Hindlimb muscle (tissue), 1 donor: ENCODE results near the gene OPCML. TPM values are rescaled to one million over a fixed set of nuclear protein-coding genes. Genes with fewer than 3 reads are reported as not detected.

Experiments
- DNase-seq: peaks from one replicate; pipeline ENCODE4 v3.0.0-alpha.2; 2013
- polyA plus RNA-seq: library from polyadenylated mRNA; unstranded; fragments of 120-200 nt; gene quantifications from one replicate; pipeline ENCODE4 v1.2.1, GENCODE V29; 2013; ENCODE audit not compliant: insufficient read length

The OPCML gene
- polyA plus RNA-seq, 1 donor, result 1.1 TPM

DNA sequence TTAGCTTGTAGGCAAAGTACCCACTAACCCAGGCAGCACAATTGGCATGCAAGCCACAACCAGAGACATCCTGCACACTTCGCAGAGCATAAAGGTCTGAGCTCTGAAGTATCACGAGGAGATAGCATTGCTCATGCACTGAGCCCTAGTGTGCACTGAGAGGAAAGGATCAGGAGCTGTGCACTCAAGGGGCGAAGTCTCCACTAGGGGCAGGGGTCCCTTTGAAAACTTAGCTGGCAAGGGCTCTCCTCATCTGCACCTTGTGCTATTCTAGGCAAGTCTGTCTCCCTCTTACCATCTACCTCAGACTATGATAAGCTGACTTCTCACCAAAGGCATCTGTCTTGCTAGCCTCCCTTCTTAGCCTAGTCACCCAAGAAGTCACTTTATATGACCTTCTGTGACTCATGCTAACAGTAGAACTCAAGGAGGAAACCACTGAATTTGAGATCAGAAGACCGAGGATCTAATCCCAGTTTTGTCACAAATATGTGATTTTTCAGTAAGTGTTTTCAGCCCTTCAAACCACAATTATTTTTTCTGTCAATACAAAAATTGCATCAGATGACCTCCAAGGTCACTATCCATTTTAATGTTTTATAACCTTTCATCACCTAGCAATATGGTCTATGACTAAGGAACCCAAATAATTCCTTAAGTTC lies 1083.8 kb downstream of the OPCML start:
- DNase-seq, result no peak

DNA sequence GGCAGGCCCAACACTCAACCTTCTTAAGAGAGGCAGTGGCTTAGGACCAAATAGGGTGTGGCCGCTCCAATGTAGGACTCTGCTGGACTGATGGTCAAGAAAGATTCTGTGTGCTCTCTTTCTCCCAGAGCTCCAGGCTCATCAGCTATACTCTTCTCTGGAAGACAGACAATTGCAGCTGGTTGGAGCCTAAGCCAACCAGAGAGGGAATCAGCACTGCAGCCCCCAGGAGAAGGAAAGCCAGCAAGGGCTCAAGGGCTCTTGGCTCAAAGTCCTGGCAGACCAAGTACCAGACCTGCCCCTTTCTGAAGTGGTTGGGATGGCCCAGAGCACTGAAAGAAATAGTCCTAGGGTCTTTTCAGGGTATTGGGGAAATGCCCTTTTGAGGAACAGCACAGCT lies 1084.5 kb downstream of the OPCML start:
- no peak for DNase-seq

DNA sequence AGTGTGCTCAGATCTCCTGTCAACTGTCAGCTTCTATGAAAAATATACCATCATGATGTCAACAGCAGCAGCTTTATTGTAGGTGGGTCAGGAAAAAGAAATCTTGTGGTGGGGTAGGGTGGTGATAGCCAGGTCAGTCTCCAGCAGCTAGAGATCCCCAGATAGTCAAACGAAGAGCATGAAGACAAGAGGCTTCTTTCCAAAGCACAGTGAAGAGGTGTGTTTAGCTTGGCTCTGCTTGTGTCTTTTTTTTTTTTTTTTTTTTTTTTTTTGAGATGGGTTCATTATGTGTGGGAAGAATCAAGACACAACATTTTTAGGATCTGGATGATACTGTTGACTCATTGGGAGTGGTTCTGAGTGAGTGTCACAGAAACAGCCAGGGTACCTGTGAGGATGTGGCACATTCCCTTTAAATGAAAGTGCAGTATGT lies 1086.4 kb downstream of the OPCML start:
- DNase-seq, result no peak

DNA sequence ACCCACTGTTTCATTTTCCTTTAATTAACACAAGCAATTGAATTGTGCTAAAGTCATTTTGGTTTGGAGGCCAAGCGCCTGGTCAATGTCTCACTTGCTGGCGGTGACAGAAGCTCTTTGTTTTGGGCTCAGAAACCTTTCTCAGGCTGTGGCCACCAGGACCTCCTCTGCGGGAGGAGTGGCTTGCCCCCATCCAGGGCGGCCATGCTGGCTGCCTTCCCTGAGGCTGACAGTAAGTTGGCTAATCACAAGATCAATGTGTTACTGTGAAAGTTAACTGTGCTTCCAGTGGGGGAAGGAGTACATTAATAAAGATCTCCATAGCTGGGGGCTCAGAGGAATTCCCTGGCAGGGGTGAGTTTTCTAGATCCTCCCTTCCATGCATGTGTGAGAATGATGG lies 1087.4 kb downstream of the OPCML start:
- DNase-seq, result no peak

DNA sequence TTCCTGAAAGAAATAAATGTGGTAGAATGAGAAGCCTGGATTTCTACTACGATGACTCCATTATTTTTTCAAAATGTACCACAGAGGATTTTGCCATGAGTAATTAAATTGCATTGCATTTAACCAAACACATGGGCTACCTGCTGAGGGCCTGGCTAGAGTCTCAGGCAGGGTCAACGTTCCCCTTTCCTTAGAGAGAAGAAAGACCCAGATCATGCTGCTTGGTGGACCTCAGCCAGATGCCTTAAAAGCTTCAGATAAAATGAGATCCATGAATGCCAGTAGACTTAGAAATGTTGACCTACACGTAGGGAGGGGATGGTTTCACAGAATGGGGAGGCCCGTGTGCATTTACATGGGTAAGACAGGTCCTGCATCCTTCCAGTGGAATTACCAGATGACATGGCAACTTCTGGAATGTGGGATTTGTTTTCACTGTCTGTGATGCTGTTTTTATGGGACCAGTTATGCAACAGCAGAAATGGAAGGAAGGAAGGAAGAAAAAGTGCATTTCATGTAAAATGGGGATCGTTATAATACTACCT lies 1092.5 kb downstream of the OPCML start:
- DNase-seq, result no peak

DNA sequence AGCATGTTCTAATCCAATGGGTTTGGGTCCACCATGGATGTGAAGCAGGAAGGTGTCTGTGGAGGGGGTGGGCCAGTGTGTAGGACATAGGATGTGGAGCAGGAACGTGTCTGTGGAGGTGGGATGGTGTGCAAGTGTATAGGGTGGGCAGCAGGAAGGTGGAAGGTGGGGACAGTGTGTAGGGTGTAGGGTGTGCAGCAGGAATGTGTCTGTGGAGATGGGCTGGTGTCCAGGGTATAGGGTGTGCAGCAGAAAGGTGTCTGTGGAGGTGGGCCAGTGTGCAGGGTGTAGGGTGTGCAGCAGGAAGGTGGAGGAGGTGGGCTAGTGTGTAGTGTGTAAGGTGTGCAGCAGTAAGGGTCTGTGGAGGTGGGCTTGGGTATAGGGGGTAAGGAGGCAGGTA lies 1093.9 kb downstream of the OPCML start:
- DNase-seq, result no peak

DNA sequence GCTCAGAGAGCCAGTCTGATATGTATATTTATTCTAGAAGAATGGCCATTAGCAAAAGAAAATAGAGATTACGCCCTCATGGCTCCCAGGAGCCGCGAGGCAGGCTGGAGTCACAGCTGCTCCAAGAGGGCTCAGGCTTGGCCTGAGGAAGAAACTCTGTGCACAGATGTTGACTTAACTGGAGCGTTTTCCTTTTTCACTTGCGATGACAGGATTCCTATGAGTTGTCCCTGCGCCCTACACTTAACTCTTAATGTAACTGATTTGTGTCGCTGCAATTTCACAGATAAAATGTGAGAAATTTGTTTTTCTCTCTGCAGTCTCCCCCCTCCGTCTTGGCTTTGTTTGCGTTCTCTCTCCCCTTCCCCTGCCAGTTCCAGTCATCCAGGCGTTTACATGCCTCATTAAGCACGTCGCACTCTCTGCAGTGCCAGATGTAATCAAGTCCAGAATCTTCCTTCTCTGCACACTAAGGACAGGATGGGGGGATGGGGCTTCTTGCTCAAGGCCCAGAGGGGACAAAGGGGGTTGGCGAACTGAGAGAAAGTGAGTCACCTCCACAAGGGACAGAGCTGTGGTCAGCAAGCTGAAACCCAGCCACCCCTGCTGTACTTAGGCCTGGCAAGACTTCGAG lies 1101.8 kb downstream of the OPCML start:
- peak; percentile 26 for DNase-seq

DNA sequence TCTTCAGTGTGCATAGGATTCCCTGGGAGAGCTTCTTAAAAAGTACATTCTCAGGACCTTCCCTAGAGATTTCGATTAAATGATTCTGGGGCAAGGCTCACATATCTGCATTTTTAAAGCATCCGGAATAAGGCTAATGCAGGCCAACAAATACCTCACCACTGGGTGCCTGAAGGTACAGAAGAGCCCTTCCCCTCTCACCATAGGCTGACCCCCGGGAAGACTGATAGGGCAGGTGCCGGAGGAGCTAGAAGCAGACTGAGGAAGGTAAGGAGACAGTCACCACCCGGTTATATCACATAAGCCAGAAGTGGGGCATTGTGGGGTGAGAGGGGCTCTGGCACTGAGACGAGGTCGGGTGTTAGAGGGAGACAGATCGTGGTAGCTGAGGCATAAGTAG lies 1102.6 kb downstream of the OPCML start:
- no peak for DNase-seq

DNA sequence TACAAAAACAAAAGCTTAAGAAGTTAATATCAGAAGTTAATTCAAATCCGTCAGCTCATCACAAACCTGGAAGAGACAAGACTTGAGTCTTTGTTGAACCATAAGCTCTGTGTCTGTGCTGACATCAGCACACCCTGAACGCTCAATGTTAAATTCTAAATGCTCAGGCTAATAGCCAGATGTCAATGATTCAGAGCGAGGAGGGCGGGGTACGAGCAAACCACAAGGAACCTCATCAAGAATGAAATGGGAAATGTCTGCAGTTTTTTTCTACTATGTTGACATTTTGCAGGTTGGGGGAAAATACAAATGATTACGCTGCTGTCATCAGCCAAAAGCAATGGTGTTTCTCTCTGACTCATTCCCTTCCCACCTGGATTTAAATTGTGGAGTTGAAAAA lies 1104.7 kb downstream of the OPCML start:
- DNase-seq, result no peak

DNA sequence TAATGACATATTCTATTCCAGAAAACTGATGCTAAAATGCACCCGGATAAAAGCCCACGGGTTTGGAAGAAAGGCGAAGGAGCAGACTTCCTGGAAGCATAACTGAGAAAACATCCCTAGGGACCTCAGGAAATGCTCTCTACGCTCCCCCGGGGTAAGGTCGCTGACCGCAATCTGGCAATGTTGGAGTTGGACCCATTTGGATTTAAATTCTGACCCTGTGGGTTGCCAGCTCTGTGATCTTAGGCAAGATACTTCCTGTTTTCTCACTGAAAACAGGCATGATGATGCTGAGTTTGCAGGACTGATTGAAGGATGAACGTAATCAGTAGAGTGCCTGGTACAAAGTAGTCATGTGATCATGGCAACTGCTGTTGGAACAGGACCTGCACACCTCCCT lies 1107.9 kb downstream of the OPCML start:
- no peak for DNase-seq

DNA sequence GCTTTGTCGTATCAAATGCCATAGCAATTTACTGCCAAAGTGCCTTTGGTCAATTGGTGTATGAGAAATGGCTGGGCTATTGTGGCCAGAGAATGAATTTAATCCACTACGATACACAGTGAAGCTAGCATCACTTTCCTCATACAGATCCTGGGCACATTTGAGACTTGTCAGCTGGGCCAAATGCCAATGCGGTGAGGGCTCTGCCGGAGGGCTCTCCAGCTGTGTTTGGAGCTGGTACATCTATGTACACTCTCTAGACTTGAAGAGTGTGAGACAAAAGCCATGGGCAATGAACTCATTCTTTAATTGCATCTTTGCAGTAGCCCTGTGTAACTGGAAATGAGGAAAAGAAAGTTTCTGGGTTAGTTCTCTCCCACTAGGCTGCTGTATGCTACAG lies 1109.0 kb downstream of the OPCML start:
- DNase-seq, result no peak

DNA sequence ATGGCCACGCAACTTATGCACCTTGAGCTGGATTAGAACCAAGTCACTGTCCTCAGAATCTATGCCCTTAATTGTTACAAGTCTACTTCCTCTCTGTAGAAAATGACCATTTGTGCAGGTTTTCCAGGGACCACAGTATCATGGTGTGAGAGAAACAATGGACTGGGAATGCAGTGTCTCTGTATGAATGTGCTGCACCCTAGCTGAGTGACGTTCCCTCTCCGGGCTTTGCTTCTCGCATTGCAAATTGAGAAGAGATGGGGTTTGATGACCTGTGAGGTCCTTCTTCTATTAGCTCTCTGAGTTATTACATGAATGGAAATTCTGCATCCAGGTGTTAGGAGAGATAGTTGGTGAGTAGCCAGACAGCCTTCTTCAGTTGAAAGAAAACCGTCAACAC lies 1109.6 kb downstream of the OPCML start:
- no peak for DNase-seq

DNA sequence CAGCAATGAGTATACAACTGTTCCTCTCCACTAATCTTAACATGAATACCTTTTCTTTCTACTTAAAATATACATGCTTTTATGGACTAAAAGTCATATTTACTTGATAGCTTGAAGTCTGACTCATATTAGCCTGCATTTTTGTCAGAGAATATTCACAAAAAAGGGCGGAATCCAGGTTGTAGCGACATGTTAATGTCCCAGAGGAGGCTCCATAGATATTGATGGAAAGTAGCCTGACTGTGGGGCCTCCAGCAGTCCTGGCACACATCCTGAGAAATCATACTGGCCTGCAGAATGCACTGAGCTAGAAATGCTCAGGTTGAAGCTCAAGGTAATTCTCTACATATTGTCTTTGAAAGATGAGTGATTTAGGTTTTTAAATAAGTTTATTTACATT lies 1110.7 kb downstream of the OPCML start:
- no peak for DNase-seq

DNA sequence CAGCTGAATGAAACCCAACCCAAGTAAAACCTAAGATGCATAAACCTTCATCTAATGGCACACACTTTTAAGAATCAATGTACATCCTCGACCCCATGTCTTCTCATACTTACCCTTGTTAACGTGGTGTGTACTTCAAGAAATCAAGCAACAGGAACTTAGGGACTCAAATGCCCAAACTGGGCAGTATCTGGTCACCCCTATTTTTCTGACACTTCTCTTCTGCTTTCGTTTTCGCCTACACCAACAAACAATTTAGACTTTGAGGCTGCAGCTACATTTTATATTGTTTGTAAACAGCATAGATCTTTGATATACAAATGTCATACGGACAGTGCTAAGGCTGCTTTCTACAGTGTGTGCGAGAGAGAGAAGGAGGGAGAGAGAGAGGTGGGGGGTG lies 1117.8 kb downstream of the OPCML start:
- no peak for DNase-seq

DNA sequence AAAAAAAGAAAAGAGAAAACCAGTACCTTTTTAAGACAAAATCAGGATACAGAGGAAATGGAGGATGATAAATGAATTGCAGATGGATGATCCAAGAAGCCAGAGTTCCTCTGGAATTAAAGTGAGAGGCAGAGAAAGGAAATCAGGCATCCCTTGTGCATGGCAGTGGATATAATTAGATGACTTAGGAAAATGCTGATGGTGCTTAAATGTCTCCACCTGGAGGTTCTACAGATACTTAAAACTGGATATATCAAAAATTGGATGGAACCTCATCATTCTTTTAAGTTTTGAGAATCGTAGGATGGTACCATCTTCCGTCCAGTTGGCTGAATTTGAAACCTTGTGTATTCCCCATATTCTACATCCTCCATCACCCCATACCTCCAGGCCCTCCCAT lies 1121.9 kb downstream of the OPCML start:
- DNase-seq, result no peak

DNA sequence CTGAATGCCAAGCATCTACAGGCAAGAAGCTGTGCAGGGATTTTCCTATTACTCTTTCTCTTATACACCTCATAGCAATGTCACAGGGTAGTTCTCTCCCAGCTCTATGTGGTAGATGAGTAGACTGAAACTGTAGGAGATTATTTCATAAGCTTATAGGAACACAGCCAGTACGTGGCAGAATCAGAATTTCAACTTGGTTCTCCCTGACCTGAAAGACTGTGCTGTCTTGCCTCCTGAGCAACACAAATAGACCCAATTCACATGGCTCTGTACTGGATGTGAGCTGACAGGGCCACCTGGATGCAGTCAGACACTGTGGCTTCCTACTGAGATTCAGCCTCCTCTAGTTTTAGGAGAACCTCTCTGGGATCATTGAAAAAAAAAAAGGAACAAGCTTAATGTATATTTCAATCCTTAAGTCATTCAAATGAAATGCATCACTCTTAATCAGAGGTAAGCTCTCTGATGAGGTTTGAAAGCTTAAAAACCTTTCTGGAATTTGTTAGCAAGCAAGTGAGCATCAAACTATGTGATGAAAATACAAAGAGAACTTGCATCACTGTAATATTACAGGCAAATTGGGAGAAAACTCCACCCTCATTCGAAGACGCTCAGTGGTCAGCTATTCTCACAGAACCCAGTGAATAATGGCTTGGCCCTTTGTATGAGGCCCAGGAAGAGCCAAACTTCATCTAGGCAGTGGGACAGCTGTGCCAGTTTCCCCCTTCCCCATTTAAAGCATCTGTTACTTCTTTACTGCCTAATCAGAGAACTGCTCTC lies 1122.5 kb downstream of the OPCML start:
- DNase-seq, result no peak

DNA sequence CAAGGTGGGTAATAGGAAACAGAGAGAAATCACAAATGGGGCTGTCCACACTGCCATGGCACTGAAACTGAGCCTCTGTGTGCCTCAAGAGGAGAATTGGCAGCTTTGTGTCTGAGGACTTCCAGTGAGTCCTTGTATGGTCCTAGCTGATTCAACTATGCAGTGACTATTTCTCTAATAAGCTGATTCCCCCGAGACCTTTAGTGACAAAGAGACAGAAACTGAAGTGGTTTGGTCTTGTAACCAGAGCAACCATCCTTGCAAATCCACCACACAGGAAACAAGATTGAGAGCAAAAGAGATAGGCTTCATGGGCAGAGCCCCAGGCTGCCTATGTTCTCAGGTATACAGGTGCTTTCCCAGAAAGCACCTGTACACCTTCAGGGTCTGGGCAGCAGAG lies 1123.4 kb downstream of the OPCML start:
- DNase-seq, result no peak

DNA sequence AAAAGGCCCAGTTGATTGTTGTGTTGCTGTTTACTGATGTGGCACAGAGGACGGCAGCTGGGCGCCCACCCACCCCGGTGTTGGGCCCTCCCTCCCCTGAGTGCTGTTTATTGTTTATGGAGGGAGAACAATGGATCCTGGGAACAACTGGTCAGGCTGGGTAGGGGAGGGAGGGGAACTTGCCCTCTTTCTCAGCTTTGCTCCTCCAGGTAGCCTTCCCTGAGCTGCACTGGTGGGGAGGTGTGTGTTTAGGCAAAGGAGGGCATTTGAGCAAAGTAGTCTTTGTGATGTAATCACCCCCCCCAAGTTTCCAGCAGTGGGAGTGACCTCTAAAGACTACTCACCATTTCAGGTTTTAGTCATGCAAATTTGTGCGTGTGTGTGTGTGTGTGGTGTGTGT lies 1126.6 kb downstream of the OPCML start:
- no peak for DNase-seq

DNA sequence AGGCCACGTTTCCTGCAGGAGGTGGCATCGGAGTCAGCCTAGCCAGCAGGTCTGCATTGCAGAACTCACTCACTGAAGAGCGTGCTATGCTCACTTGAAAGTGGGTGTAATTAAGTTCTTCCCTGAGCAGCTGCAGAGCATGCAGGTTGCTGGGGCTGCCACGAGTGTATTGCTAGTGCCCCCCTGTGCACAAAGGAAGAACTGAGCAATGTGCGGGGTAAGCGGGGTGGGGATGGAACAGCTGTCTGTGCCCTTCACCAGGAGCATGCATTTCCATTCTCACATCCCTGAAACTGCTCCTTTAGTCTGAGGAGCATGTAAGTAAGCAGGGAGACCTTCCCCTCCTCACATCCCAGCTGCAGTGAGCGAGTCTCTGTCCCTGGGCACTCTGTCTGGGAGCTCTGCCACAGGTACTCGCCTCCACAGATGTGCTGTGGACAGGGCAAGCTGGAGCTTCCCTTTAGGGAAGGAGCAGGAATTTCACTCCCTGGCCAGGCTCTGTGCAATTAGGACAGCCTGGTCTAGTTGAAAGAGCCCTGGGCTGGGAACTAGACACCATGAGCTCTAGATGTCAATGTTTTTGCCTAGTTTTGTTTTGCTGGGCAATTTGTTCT lies 1130.1 kb downstream of the OPCML start:
- peak; percentile 36 for DNase-seq

DNA sequence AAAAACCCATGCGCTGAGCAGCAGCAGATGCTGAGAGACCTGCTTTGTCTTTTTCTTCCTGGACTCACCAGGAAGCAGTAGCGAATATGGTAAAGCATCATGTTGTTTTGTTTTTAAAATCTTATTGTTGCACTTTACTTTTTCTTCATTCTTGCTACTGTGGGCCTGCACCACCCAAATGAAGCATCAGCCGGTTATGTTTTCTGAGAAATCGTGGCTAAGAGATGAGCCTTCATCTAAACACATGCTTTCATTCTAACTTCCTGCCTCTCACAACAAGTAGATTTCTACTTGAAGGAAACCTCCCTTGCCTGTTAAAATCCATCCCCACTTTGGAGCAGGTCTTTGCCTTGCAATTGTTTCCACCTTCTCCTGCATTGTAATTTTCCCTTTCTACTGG lies 1136.0 kb downstream of the OPCML start:
- DNase-seq, result no peak

DNA sequence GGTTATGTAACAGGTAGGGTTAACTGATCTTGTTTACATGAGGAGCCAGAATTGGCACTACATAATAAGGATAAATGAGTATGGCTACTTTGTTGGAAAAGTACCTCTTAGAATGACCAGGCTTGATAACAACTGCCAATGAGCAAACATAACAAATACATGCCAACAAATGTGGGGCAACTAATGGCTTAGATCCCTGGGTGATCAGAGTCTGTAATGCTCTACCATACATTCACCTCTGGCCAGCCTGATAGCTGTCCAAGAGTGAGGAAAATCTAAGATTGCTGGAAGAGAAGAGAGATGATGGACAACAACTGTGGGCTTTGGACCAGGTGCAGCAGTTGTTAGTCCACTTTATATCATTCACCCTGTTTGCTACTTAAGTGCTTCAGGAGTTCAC lies 1136.9 kb downstream of the OPCML start:
- DNase-seq, result no peak

DNA sequence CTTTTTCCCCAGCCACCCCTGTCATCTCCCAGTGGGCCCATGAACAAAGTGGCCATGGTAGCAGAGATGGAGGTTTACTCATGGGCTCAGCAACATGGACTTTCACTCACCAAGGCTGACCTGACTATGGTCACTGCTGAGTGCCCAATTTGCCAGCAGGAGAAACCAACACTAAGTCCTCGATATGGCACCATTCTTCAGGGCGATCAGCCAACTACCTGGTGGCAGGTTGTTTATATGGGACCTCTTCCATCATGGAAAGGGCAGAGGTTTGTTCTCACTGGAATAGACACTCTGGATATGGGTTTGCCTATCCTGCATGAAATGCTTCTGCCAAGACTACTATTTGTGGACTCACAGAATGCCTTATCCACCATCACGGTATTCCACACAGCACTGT lies 1152.8 kb downstream of the OPCML start:
- DNase-seq, result no peak
